GM21529 (cell line): ENCODE measurements around the gene HRNR.
"Not testable (repeated sequence)": the region's sequence is repeated elsewhere in the genome, so short reads cannot be mapped to it uniquely, and the experiment has no call there.

ENCODE experiments used
- ATAC-seq: cut with Tn5 transposase; IDR thresholded peaks from one replicate; pipeline ENCODE4 v1.9.1; 2021; ENCODE audit not compliant: unreplicated experiment

Gene HRNR

DNA sequence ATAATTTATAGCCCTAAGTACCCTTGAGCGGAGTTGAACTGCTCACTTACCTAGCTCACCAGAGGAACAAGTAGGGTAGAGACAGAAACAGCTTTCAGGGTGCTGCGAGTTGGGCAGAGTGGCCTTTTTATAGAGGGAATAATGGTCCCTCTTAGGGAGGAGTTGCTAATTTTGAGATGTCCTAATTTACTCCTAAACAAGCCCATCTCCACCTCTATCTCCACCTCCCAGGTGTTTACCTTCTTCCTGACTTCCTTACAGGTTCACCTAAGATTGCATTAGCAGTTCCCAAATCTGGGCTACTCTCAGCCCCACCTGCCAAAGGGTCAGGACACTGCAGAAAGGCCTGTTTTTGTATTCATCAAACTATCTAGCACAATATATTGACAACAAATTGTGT lies at the start of gene HRNR:
TSS of gene HRNR (minus strand) at position 101 of the 400 bp plus-strand sequence. CDS start 940 bp downstream, outside the sequence.
- ATAC-seq: no peak

DNA sequence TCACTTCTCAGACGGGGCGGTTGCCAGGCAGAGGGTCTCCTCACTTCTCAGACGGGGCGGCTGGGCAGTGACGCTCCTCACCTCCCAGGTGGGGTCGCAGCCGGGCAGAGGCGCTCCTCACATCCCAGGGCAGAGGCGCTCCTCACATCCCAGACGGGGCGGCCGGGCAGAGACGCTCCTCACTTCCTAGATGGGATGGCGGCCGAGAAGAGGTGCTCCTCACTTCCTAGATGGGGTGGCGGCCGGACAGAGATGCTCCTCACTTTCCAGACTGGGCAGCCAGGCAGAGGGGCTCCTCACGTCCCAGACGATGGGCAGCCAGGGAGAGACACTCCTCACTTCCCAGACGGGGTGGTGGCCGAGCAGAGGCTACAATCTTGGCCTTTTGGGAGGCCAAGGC lies 32.4 kb upstream of the HRNR start:
- not testable (repeated sequence) for ATAC-seq

DNA sequence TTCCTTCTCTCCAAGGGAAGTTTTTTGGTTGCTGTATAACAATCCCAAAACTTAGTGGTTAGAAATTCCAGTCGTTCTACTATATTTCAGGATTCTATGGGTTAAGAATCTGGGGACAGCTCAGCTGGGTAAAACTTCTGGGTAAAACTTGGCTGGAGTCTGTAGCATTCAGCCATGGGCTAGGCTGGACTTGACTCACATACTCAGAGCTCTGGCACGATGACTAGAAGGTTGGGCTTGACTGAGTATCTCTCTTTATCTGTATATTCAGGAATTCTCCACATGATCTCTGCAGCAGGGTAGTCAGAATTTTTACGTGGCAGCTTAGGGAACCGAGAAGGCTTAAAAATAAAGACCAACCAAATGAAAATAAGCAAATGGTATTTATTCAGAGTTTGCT lies 28.2 kb upstream of the HRNR start:
- ATAC-seq: no peak

- ATAC-seq: no peak
Observed at GRCh38 chr1:152251391-152251790, 27.4 kb upstream of the HRNR start.

GRCh38 chr1:152247316-152247715 lies 23.3 kb upstream of the HRNR start:
- ATAC-seq: no peak

DNA sequence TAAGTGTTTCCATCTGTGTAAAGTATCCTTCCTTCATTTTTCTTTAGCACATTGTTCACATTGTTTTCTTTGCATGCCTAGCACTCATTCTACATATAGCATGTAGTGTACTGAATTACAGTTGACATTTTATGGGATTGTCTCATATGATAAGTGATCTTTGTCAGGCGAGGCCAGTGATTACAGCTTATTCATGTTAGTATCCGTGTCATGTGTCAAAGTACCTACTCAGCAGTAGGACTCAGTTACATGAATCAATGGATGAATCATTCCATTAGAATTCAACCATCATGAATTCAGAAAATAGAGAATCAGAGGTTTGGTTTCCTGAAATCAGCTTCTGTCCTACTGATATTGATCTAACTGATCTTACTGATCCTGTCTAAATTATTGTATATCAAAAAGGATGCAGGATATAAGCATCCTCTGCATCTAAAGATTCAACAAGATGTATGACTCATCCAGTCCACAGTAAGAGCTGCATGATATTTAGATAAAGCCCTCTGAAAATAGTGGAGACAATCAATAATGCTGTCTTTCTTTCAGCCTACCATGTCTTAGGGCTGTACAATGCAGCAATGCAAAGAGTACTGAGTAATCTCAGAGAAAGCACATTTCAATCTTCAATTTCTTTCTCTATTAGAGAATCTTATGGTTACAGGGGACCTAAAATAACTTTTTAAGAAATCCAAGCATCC lies 20.7 kb upstream of the HRNR start:
- ATAC-seq: no peak

GRCh38 chr1:152237093-152237492 lies 13.1 kb upstream of the HRNR start:
- no peak for ATAC-seq

DNA sequence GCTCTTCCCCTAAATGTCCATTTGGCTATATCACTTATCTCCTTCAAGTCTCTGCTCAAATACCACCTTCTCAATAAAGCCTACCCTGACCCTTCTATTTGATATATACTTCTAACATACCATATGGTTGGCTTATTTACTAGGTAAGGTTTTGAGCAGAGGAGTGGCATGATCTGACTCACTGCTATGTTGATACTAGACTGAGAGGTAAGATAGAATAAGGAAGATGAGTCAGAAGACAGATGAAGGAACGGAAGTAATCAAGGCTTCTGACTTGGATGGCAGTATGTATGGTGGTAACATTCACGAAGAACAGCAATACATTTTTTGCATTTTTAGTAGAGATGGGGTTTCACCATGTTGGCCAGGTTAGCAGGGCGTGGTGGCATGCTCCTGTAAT lies 4.8 kb upstream of the HRNR start:
- no peak for ATAC-seq

- no peak for ATAC-seq
Observed at GRCh38 chr1:152227310-152227928, 3.4 kb upstream of the HRNR start.

DNA sequence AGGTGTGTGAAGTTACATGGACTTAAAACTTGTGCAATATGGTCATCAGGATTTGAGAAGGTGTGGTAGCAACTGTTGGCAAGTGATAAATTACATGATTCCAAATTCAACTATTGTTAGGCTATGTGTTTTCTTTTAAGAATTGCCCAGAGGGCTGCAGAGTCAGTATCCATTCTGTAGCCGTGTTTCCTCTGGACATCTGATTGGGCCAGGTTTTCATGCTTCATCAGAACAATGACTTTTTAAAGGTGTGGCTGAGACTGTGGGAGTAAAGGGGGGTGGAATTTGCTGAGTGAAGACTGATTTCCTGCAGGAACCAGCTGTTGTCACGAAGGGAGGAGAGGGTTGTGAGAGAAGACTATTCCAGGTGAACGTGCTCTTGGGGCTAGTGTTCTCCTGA lies 1.7 kb upstream of the HRNR start:
- no peak for ATAC-seq

- no peak for ATAC-seq
Observed at GRCh38 chr1:152220166-152221163, 3.5 kb downstream of the HRNR start.

- ATAC-seq: not testable (repeated sequence)
Observed at GRCh38 chr1:152219438-152219837, 4.6 kb downstream of the HRNR start.

- no peak for ATAC-seq
Observed at GRCh38 chr1:152218762-152219436, 5.1 kb downstream of the HRNR start.

DNA sequence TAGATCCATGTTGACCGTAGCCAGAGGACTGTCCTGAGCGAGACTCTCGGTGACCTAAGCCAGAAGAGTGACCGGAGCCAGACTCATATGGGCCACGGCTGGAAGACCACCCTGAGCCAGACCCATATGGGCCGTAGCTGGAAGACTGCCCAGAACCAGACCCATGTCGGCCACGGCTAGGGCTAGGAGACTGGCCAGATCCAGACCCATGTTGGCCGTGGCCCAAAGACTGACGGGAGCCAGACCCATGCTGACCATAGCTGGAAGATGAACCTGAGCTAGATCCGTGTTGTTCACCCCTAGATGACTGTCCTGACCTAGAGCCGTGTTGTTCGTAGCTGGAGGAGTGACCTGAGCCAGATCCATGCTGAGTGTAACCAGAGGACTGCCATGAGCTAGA lies 8.4 kb downstream of the HRNR start:
- ATAC-seq: not testable (repeated sequence)

DNA sequence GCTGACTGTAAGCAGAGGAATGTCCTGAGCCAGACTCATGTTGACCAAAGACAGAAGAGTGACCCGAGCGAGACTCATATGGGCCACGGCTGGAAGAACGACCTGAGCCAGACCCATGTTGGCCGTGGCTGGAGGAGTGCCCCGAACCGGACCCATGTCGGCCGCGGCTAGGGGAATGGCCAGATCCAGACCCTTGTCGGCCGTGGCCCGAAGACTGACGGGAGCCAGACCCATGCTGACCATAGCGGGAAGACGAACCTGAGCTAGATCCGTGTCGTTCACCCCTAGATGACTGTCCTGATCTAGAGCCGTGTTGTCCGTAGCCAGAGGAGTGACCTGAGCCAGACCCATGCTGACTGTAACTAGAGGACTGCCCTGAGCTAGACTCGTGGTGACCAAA lies 9.1 kb downstream of the HRNR start:
- ATAC-seq: not testable (repeated sequence)

- no peak for ATAC-seq
Observed at GRCh38 chr1:152198982-152199381, 25.0 kb downstream of the HRNR start.

DNA sequence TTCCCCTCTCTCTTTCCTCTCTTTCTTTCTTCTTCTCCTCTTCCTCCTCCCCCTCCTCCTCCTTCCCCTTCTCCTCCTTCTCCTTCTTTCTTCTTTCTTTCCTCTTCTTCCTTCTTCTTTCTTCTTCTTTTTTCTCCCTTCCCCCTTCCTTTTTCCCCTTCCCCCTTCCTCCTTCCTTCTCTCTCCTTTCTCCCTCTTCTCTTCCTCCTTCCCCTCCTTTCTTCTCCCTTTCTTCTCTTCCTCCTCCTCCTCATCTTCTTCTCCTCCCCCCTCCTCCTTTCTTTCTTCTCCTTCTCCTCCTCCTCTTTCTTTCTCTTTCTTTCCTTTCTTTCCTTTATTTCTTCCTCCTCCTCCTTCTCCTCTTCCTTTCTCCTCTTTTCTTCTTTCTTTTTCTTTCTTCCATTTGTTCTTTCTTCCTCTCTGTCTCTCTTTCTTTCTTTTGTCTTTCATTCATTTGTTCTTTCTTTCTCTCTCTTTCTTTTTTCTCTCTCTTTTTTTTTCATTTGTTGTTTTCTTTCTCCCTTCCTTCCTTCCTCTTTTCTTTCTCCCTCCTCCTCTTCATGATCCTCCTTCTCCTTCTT lies 26.5 kb downstream of the HRNR start:
- ATAC-seq: no peak

- no peak for ATAC-seq
Observed at GRCh38 chr1:152191711-152192110, 32.3 kb downstream of the HRNR start.

GRCh38 chr1:152191260-152191659 lies 32.7 kb downstream of the HRNR start:
- no peak for ATAC-seq

DNA sequence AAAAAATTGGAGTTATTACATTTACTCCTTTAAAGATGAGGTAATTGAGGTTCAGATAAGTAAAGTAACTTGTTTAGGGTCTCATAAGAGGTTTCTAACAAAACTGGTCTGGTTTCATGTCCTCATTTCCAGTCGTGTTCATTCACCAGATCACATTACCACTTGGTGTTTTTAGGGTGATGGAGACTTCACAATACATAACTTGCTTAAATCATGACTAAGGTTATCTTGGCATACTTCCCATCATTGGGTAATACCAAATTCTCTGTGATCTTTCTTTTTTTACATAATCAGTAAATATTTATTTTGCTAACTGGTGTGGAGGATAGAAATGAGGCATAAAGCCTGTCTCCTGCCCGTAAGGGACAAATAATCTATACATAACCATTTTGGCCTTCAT lies 33.4 kb downstream of the HRNR start:
- ATAC-seq: no peak
